RCC 7860 (cell line): ENCODE results near the gene SSTR4.

Experiments used
- DNase-seq: peaks from one replicate; pipeline ENCODE4 v3.0.0-alpha.2; 2015; ENCODE audit warnings: low spot score
- FAIRE-seq: peaks from 2 replicates; lab custom pipeline; 2012; peaks lifted over from hg19 to GRCh38; lab: Jason Lieb, UNC

Gene SSTR4

GRCh38 chr20:23083553-23084220 lies 48.6 kb downstream of the SSTR4 start:
- no peak for DNase-seq
- FAIRE-seq: no peak

- FAIRE-seq: no peak
Measured at GRCh38 chr20:23084282-23084844, 49.3 kb downstream of the SSTR4 start.

DNA sequence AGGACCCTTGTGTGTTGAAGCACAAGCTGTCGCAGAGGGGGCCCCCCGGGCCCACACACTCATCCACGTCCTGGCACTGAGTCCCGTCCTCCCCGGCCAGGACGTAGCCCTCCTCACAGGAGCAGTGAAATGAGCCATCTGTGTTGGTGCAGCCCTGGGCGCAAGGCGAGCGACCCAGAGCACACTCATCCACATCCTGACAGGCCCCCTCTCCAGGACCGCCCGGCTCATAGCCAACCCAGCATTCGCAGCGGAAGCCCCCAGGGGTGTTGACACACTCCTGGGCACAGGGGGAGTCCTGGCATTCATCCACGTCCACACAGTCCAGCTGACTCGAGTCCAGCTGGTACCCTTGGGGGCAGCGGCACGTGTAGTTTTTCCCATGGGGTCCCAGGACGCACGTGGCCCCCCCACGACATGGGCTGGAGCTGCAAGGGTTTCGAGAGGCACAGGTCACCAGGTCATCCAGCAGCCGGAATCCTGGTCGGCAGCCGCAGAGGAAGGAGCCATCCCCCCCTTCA lies 49.8 kb downstream of the SSTR4 start:
- FAIRE-seq: no peak
- DNase-seq: no peak

More at GRCh38 chr20:23084282-23084844, 49.3 kb downstream of the SSTR4 start:
- no peak for DNase-seq

DNA sequence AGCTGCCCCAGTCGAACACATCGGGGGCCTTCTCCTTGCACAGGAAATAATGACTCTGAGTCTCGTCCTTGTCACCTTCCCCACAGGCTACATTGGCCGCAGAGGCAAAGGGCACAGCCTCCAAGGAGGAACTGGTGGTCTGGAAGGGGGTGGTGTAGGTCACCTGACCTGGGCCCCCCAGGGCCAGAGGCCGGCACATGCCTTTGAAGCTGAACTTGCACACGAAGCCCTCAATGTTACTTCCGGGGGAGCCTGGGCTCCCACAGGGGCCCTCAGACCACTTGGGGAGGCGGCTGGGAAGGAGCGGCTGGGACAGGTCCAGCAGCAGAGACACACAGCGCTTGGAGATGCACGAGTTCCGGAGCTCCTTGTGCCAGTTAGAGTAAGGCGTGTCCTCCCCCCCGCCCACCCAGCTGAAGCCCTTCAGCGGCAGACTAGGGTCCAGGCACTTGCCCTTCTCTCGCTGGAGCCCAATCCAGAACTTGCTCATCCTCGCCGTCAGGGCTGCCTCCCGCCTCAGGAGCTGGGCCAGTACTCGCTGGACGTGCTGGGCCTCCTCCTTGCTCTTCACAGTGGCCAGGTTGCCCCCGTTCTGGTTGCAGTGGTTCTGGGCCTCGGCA lies 50.4 kb downstream of the SSTR4 start:
- DNase-seq: no peak

DNA sequence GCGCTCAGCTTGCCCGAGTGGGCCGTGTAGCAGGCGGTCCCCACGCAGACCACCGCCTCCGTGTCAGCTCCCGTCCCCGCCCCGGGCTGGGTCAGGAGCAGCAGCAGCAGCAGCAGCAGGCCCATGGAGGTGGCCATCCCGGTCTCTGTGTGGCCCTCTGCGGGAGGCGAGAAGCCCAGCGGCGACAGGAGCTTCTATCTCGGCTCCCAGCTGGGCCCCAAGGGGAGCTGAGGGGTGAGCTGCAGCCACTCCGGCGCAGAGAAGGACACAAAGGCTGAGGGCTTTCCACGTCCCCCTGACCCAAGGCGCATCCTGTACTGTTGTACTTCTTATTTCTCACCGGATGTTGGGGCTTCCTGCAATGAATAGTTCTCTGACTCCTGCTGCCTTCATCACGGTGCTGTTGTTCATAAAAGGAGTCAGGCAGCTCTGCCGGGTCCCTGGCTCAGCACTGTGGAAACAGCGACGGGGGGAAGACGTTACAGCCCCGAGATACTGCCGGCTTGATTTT lies 51.0 kb downstream of the SSTR4 start, which contains the start of gene CD93:
TSS of gene CD93 (minus strand) at position 269 of the 511 bp plus-strand sequence. CDS start at position 137, 132 bp downstream.
- no peak for FAIRE-seq
- DNase-seq: no peak

More for the DNA sequence above, 50.4 kb downstream of the SSTR4 start:
- no peak for FAIRE-seq

DNA sequence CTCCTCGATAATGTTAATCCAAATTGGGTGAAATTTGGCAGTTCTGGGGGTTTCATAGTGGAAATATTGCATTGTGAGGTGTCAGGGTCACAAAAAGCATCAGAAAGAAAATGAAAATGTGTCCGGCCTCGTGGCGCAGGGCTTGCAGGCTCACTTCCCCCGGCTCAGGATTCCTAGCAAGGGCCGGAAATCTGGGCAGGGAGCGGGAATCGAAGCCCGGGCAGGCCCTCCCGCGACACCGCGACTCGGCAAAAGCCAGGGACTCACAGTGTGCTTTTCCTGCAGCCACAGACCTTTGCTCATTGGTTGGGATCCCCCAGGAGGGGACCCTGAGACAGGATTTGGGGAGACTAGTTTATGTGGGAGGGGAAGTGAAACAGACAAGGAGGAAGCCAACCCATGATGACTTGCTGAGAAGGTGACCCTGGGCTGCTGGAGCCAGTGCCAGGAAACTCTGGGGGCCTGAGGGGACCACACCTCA lies 51.9 kb downstream of the SSTR4 start:
- DNase-seq (no peak), FAIRE-seq (no peak)

GRCh38 chr20:23087587-23088251 lies 52.6 kb downstream of the SSTR4 start:
- FAIRE-seq (no peak), DNase-seq (no peak)
